Measurements from ENCODE around the gene PDE11A.
"Not testable (repeated sequence)": the region's sequence is repeated elsewhere in the genome, so short reads cannot be mapped to it uniquely, and the experiment has no call there.

Gene PDE11A

DNA sequence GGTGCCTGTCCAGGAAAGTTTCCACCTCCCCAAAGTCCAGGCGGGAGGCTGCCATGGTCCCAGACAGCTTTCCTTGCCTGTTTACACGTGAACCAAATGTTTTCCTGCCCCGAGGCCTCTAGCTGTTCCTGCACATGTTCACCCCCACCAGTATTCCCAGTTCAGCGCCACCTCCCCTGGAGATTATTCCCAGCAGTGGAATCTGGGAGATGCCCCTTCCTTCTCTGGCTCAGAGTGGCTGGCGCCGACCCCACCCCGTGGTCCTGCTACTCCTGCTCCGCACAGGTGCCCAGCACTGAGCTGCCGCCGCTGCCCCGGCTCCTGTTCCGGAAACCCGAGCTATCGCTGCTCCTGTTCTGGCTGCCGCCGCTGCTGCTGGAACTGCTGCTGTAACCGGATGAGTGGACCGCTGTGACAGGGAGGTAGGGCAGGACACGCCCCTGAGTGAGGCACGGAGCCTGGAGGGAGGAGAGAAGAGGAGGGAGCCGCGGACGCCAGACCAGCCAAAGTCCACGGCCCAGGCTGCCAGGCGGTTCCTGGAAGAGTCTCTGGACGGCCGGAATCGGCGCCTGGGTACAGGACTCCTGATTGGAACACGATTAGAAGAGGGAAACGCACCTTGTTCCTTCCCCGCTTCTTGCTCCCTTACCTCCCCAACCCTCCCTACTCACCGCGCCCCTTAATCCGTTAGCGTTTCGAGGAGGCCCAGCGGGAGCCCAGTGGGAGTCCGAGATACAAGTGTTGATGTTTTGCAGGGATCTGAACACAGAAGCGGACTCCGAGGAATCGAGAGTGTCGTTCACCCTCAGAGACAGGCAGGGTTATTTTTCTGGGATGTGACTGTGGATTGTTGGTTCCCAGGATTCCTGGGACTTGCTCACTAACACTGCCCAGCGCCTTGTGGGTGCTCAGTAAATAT is at the start of gene PDE11A:
TSS of gene PDE11A (minus strand) at position 395 of the 919 bp plus-strand sequence. CDS start at position 55, 340 bp downstream.
- DNase-seq, result peak; percentile 50

DNA sequence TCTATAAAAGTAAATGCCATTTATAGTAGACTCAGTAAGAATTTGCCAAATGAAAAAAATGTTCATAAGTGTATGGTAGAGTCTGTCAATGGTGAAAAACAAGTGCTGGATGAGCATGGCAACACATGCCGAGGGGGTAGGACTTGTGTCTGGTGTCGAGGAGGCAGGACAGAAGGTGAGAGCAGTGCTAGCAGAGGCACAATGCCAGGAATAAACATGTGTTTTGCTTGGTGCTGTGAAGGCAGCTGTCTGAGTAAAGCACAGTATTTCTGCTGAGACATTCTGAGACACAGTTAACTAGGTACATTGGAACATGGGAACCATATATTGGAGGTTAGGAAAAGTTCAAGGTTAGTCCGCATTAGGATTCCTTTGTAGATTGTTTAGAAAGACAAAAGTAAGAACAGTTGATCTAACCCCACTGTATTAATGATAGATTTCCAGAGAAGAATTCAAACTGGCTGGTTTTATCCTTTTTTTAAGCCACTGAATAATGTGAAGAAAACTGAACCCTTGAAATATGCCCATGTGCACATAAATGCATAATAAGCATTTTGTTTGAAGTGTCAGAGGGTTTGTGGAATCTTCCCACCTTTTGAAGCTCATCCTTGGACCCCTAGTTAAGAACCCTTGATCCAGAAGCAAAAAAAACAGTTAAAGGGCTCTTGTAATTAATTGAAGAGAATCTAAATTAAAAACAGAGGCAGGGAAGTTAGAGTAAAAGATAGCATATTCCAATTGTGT is 46.8 kb upstream of the PDE11A start:
- no peak for DNase-seq

DNA sequence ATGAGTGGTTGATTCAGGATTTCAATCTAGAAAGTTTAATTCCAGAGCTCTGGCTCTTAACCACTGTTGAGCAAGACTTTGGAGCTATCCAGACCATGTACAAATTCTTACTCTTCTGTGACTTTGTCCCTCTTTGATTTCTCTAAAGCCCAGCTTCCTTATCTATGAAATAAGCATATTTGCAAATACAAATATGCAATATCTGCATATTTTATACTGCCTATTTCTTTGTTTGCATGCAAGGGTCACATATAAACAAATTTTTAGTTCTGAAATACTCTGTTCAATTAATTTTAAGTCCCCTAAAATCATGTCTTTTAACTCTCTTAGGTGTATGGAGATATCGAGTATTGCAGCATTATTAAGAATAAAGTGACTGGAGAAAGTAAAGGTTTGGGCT is 45.1 kb upstream of the PDE11A start:
- no peak for DNase-seq

DNA sequence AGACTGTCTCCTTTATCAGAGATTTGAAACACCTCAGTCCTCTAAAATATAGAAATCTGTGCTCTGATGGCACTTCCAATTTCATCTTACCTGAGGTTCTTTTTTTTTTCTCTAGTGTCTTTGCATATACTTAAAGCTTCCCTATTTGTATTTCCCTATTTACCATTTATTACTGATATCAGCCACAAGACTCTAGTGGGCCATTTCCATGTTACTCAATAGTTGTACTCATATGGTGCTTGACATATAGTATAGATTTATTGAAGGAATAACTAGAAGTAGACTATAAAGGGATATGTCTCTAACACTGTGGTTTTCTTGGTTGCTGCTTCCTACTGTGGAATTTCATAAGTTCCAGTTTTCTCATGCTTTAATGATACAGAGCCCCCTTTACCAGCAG is 42.7 kb upstream of the PDE11A start:
- peak; percentile 42 for DNase-seq

DNA sequence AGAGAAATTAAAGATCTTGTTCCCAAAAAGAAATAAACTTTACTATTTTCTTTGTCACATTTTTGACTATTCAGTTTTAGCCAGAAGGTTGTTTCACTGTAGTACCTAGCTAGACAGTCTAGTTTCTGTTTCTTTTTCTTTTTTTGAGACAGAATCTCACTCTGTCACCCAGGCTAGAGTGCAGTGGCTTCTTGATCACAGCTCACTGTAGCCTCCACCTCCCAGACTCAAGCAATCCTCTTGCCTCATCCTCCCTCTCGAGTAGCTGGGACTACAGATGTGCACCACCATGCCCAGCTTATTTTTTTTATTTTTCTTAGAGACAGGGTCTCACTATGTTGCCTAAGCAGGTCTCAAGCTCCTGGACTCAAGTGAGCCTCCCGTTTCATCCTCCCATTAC is 41.9 kb upstream of the PDE11A start:
- no peak for DNase-seq

DNA sequence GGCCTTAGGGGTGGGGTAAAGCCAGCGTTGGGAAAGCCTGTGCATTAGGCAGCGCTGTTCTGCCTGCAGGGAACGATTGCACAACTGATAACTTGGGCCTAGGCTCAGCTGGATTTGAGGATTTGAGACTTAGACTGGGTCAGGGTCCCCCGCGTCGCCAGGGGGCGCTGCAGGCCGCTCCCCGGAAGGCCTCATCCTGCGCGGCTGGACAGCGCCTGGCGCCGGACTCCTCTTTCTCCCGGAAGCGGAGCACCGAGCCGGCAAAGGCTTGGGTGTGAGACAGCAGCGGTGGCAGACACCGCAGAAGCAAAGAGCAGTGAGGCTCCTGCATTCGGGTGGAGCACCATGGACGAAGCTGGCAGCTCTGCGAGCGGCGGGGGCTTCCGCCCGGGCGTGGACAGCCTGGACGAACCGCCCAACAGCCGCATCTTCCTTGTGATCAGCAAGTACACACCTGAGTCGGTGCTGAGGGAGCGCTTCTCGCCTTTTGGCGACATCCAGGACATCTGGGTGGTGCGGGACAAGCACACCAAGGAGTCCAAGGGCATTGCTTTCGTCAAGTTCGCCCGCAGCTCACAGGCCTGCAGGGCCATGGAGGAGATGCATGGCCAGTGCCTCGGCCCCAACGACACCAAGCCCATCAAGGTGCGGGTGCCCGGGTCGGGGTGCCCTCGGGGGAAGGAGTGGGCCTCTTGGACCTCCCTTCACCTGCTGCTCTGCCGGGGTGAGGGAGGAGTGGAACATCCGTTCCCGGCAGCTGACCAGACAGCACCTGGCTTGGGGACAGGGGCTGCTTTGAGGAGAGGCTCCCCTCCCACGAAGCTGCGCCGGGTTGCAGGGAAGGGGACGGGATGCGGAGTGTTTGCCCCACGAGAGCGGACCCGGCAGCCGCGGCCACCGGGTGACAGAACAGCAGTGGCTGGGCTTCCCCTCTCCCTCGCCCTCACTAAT is 39.9 kb upstream of the PDE11A start, which contains the start of gene RBM45:
TSS of gene RBM45 (plus strand) at position 236 of the 951 bp plus-strand sequence. CDS start at position 346, 110 bp downstream.
- peak; percentile 92 for DNase-seq

DNA sequence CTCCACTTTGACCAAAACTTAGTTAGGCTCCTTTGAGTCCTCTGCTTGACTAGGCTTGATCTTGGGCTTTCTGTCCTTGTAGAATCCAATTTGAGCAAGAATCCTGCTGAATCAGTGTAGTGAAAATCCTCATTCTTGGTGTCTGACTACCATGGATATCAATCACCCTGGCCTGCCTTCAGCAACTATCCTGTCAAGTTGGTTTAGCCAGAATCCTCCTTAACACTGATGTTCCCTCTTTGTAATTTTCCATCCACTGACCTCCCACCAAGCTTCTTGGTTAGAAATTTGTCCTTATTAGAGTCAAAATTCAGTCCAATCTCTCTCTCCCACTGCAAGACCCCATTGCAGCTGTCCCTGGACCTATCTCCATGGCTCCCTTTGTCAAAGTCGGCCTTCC is 39.2 kb upstream of the PDE11A start:
- no peak for DNase-seq

DNA sequence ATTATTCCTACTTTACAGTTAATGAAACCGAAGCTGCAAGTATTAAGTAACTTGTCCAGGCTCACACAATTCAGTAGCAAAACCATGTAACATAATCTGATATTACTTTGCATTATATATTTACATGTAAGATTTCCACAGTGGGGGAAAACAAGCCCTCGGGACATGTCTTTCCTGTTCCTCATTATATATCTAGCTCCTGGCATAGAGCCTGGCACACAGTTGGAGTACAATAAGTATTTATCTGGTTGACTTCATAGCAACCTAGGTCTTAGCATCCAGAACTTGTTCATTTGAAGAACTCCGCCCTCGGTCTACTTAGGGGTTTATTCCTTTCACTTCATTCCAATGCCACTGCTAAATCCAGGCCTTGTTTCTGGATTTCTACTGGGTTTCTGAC is 38.1 kb upstream of the PDE11A start:
- DNase-seq, result no peak

DNA sequence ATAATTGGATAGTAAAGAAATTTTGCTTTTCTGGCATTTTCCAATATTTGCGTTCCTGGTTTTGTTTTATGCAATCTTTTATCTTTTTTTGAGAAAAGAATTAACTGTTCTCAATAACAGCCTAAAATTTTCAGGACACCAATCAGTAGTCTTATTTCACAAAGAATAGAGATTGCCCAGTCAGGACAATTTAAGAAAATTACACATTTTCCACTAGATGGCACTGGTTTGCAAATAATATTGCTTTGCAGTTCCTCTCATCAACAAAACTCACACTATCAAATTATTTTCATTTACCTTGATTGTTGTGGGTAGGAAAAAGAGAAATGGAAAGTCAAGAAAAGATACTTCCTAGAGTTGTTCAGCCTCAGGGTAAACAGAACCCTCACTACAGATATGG is 37.2 kb upstream of the PDE11A start:
- peak; percentile 65 for DNase-seq

DNA sequence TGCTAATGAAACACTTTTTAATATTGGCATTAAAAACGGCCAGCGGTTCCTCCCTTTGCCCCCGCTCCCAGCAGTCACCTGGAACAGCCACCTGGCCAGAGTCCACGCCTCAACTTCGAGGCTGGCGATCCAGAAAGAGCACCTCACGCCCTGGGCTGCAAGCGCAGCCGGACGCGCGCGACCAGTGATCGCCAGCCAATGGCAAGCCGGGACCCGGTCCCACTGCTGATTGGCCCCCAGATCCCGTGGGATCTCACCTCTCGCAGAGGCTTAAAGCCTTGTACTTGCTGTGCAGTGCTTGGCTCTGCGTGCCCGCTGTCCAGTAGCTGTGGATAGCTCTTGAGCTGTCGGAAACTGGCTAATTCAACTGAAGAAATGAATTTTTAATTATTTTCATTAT is 35.6 kb upstream of the PDE11A start:
- no peak for DNase-seq

DNA sequence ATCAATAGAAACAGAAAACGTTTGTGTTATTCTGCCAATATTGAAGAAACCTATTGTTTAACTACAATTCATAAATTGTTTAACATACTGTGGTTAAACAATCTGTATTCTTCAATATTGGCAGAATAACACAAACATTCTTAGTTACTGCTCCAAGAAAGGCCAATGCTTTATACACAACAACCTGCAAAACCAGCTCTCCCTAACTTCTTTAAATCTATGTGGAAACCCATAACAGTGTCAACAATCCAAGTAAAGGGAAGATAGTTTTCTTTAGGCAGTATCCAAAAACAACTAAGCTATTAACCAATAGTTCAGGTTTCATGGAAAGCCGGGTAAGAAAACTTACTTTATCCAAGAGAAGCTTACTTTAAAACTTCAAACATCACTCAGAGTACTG is 33.5 kb upstream of the PDE11A start:
- no peak for DNase-seq

DNA sequence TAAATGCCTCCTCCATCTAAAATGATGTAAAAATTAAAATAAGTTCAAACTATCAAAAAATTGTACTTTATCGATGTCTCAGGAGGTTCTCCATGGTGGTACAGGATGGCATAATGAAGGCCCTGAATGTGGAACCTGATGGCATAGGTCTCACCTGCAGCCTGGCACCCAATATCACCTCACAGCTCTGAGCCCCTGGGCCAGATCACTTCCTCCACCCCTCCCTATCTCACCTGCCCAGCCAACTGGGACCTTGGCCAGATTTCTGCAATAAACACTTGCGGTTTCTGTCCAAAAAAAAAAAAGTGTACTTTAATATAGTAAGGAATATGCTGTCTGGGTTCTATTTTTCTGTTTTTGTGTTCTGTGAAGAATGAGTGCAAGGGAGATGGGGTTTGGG is 33.0 kb upstream of the PDE11A start:
- no peak for DNase-seq

DNA sequence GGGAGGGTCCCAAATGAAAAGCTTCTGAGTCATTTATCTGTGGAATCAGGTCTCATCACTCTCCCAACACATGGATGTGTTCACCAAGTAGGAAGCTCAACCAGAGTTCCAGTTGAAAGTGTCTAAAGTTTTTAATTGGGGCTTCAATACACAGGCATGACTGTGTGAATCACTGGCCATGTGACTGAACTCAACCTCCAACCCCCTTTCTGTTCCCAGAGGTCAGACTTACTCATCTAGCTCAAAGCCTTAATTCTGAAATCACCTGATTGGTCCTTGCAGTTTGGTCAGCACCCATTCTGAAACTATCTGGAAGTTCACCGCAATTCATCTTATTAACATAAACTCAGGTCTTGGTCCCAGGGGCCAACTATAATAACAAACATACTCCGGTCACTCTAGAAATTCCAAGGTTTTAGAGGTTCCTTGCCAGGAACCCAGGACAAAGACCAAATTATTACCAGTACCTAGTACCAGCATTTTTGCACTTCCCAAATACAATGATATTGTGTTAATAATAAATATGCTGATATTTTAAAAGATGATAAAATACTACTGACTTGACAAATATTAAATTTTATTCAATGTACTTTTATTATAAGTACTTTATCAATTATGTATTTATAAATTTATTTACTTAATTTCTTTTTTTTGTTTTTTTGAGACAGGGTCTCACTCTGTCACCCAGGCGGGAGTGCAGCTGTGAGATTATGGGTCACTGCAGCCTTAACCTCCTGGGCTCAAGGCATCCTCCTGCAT is 28.9 kb upstream of the PDE11A start:
- no peak for DNase-seq

DNA sequence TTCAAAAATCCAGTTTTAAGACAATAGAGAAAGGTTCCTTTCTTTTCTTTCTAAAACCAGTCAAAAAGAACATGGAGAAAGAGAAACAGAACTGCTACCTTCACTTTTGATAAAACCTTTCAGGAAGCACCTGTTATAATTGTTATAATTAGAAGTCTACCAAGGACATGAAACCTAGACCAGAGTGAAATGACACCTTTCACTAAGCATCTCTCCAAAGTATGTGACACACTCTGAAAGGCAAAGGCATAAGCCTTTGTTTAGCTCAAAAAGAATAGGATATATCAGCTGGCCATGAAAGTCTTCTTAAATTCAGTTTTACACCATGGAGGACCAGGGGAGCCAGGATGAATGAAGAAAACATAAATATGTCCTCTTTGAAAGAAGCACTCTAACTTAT is 20.9 kb upstream of the PDE11A start:
- DNase-seq, result no peak

DNA sequence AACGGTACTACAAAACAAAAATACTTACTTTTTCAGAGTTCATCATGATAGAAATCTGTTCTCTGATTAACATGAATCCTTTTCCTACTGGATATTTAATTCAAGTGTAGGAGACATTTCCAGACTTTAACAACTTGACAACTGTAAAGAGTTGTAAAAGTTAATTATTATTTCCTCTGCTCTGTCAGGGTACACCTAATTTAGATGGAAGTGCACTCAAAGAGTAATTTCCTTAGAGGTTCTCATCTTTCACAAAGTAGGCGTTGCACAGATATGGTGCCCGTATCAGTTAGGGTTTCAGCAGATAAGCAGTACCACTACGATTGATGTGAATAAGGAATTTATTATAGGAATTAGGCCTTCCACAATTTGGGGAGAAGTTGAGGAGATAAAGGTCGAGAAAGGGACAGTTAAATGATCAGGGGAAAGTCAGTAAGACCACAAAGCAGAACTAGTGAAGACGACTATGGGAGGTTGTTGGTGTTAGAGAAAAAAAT is 16.2 kb upstream of the PDE11A start:
- DNase-seq, result no peak

DNA sequence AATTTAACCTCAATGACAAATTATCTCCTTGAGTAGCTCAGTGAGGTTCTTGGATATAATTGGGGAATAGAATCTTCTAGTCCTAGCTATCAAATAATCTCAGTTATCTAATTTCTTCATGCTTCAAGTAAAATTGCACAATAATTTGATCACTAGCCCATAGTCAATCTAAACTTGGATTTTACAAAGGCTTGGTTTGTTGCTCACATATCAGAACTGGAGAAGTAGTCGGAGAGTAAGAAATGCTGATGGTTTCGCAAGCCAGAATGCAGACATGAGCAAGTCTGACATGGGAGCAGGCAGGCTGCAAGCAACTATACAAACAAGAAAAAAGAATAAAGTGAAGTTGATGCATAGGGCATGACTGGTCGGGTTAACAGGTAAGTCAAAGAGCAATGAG is 11.7 kb upstream of the PDE11A start:
- DNase-seq, result peak; percentile 1

DNA sequence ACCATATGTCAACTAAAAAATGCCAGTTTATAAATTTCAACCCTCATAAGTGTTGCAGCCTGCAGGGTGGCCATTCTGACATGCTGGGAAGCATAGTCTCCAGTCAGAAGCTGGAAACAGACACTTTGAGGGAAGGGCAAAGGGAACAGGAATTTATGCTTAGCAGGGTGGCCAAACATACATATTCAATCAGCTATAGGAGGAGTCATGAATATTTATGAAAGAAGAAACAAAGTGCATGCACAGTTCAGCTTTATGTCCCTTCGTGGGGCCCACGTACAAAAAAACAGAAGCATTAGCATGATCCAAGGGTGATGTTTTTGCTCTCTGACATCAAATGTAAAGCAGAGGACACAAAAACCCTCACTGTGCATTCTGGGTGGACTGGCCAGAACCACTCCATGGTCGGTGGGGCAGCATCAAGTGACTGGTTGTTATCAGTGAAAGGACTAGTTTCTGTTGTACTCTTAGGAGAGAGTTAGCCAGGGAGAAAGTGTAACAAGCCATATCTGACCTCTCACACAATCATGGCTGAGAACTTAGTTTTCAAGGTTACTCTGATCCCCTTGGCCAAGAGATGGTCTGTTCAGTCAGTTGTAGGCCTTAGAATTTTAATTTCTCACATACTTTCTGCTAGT is 9.9 kb upstream of the PDE11A start:
- DNase-seq, result no peak

DNA sequence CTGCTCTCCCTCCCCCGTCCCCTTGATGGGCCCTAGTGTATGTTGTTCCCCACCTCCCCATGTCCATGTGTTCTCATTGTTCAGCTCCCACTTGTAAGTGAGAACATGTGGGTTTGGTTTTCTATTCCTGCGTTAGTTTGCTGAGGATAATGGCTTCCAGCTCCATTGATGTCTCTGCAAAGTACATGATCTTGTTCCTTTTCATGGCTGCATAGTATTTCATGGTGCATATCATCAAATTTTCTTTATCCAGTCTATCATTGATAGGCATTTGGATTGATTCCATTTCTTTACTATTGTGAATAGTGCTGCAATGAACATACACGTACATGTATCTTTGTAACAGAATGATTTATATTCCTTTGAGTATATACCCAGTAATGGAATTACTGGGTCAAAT is 6.7 kb upstream of the PDE11A start:
- not testable (repeated sequence) for DNase-seq

DNA sequence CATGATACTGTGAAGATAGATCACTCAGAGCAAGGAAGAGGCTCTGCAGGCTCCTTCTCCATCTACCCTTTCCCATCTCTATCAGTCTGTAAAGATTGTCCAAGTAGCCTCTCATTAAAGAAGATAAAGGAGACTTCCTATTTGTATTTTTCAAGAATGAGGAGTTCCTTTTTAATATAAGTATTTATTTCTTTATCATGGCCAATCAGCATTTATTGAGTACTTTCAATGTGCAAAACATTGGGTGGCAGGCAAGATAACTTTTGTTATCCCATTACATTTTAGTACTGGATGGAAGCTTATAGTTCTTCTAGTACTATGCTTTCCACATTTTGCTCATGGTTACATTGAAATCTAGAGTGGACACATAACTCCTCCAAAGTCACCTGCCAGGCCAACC is 3.6 kb upstream of the PDE11A start:
- no peak for DNase-seq

DNA sequence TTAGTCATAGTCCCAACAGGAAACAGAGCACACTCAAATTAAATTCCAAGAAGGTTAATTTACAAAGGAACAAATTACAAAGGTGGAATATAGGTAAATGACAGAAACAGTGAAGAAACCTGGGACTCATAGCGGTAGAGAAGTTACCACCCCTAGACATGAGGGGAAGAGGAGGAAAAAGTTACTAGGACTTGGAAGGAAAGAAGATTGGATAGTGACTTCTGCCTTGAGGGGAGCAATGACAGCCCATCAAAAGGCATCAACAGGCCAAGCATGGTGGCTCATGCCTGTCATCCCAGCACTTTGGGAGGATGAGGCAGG is 2.4 kb upstream of the PDE11A start:
- no peak for DNase-seq
